Measurements from ENCODE around the gene ITPA.
"Not testable (repeated sequence)": the region's sequence is repeated elsewhere in the genome, so short reads cannot be mapped to it uniquely, and the experiment has no call there.

Gene ITPA

GRCh38 chr20:3173610-3174441 lies 35.5 kb upstream of the ITPA start:
- peak; percentile 96 for DNase-seq

GRCh38 chr20:3174442-3175261 lies 34.6 kb upstream of the ITPA start:
- no peak for DNase-seq

- DNase-seq: no peak
Observed at GRCh38 chr20:3175270-3175669, 34.0 kb upstream of the ITPA start.

- no peak for DNase-seq
Observed at GRCh38 chr20:3177746-3178485, 31.4 kb upstream of the ITPA start.

GRCh38 chr20:3180319-3180718 lies 29.0 kb upstream of the ITPA start:
- no peak for DNase-seq

GRCh38 chr20:3181270-3181669 lies 28.0 kb upstream of the ITPA start:
- no peak for DNase-seq

- DNase-seq: not testable (repeated sequence)
Observed at GRCh38 chr20:3182429-3182828, 26.9 kb upstream of the ITPA start.

GRCh38 chr20:3183896-3184612 lies 25.2 kb upstream of the ITPA start:
- DNase-seq: no peak

- DNase-seq: not testable (repeated sequence)
Observed at GRCh38 chr20:3187861-3188260, 21.4 kb upstream of the ITPA start.

GRCh38 chr20:3188823-3189413 lies 20.4 kb upstream of the ITPA start:
- no peak for DNase-seq

- no peak for DNase-seq
Observed at GRCh38 chr20:3189561-3190131, 19.7 kb upstream of the ITPA start.

- no peak for DNase-seq
Observed at GRCh38 chr20:3190681-3191111, 18.6 kb upstream of the ITPA start.

- no peak for DNase-seq
Observed at GRCh38 chr20:3192226-3193015, 16.9 kb upstream of the ITPA start.

- no peak for DNase-seq
Observed at GRCh38 chr20:3193806-3194616, 15.3 kb upstream of the ITPA start.

- DNase-seq: no peak
Observed at GRCh38 chr20:3194617-3195280, 14.5 kb upstream of the ITPA start.

- no peak for DNase-seq
Observed at GRCh38 chr20:3195590-3196237, 13.6 kb upstream of the ITPA start.

- no peak for DNase-seq
Observed at GRCh38 chr20:3199206-3199605, 10.1 kb upstream of the ITPA start.

- no peak for DNase-seq
Observed at GRCh38 chr20:3199976-3200755, 9.1 kb upstream of the ITPA start.
